Inferior parietal cortex (tissue), 1 donor: ENCODE measurements around the gene CLEC20A.

ENCODE experiments used
- DNase-seq: peaks from one replicate; pipeline ENCODE4 v3.0.0-alpha.2; 2016; ENCODE audit errors: extremely low spot score

The CLEC20A gene

GRCh38 chr1:178496410-178497135 is at the start of gene CLEC20A:
CLEC20A (minus strand) TSS chr1:178496964; CDS start chr1:178496939, 25 bp downstream.
- DNase-seq: no peak

- no peak for DNase-seq
Measured at GRCh38 chr1:178544531-178544930, 47.8 kb upstream of the CLEC20A start.

- no peak for DNase-seq
Measured at GRCh38 chr1:178543290-178543607, 46.5 kb upstream of the CLEC20A start.

- peak; percentile 88 for DNase-seq
Measured at GRCh38 chr1:178542554-178543289, 46.0 kb upstream of the CLEC20A start.

- DNase-seq: no peak
Measured at GRCh38 chr1:178541829-178542553, 45.2 kb upstream of the CLEC20A start.

GRCh38 chr1:178541379-178541778 is 44.6 kb upstream of the CLEC20A start:
- no peak for DNase-seq

- DNase-seq: peak; percentile 50
Measured at GRCh38 chr1:178540646-178541045, 43.9 kb upstream of the CLEC20A start.

- no peak for DNase-seq
Measured at GRCh38 chr1:178540204-178540603, 43.4 kb upstream of the CLEC20A start.

- DNase-seq: no peak
Measured at GRCh38 chr1:178539291-178539690, 42.5 kb upstream of the CLEC20A start.

- DNase-seq: no peak
Measured at GRCh38 chr1:178538192-178538916, 41.6 kb upstream of the CLEC20A start.

- DNase-seq: no peak
Measured at GRCh38 chr1:178537382-178538090, 40.8 kb upstream of the CLEC20A start.

- DNase-seq: peak; percentile 57
Measured at GRCh38 chr1:178536844-178537371, 40.1 kb upstream of the CLEC20A start.

GRCh38 chr1:178536329-178536728 is 39.6 kb upstream of the CLEC20A start:
- no peak for DNase-seq

- DNase-seq: no peak
Measured at GRCh38 chr1:178534137-178534868, 37.5 kb upstream of the CLEC20A start.

- DNase-seq: no peak
Measured at GRCh38 chr1:178533121-178533946, 36.6 kb upstream of the CLEC20A start.

GRCh38 chr1:178532392-178532791 is 35.6 kb upstream of the CLEC20A start:
- peak; percentile 88 for DNase-seq

- DNase-seq: no peak
Measured at GRCh38 chr1:178531887-178532286, 35.1 kb upstream of the CLEC20A start.

GRCh38 chr1:178530502-178530901 is 33.7 kb upstream of the CLEC20A start:
- no peak for DNase-seq

- DNase-seq: no peak
Measured at GRCh38 chr1:178530037-178530402, 33.3 kb upstream of the CLEC20A start.
